Bronchial epithelial cell (primary cell): Measurements from ENCODE around the gene VAV3. TPM values are rescaled to one million over a fixed set of nuclear protein-coding genes. Genes with fewer than 3 reads are reported as not detected.

ENCODE experiments used
- DNase-seq: peaks from one replicate; pipeline ENCODE4 v3.0.0-alpha.2; 2010; ENCODE audit warnings: low read depth
- FAIRE-seq: peaks from 2 replicates; lab custom pipeline; 2011; peaks lifted over from hg19 to GRCh38; lab: Jason Lieb, UNC
- H3K27me3 ChIP-seq: 2 replicates; pipeline ENCODE4 v1.5.1; 2011; ENCODE audit warnings: low read length; ENCODE audit not compliant: control insufficient read depth, insufficient read depth
- H3K36me3 ChIP-seq: 2 replicates; pipeline ENCODE4 v1.5.1; 2011; ENCODE audit warnings: low read length; ENCODE audit not compliant: control insufficient read depth, insufficient read depth
- H3K4me3 ChIP-seq: 2 replicates; pipeline ENCODE4 v1.5.1; 2011; ENCODE audit warnings: mild to moderate bottlenecking, low read depth, low read length, control low read depth
- total RNA-seq: library from RNA; depleted of rRNA; stranded (reverse); fragments of >200 nt; gene quantifications from 2 replicates; pipeline ENCODE4 v1.2.1, GENCODE V29; 2014
- TF ChIP-seq, protein P1 (sequence below): IDR thresholded peaks from 2 replicates; pipeline ENCODE4 v1.5.1; 2011; ENCODE audit warnings: mild to moderate bottlenecking, moderate library complexity, low read length, control low read depth, inconsistent platforms; ENCODE audit not compliant: insufficient read depth, severe bottlenecking

VAV3 gene
- total RNA-seq, 1 donor from 2014 or later = 10.5 TPM

DNA sequence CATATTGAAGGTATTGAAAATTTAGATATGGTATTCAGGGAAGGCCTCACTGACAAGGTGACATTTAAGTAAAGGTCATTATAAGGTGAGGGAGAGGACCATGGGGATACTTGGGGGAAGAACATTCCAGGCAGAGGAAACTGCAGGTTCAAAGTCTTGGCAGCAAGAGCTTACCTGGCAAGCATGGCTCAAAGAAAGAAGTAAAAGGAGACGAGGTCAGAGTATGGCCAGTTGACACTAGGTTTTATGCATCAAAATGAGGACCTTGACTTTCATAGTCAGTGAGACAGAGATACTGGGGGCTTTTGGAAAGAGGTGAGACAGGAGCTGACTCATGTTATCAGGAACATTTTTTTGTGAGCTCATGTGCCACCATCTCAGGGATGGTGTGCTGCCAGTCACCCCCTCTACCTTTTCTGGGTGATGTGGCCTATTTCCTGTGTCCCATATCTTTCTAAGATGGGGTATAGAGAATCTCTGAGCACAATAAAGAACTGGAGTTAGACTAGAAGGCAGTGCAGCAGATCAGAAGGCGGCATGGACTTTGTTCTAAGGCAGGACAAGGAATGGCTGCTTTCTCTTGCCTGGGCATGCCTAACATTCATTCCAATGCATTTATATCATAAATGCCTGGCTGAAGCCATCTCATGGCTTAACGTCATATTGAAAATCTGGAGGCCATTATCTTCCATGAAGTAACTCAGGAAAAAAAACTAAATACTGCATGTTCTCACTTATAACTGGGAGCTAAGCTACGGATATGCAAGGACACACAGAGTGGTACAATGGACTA lies 417.4 kb downstream of the VAV3 start:
- Histone ChIP-seq H3K36me3 (no peaks in the 10 kb centered on the region), H3K27me3 (no peaks in the 10 kb centered on the region), H3K4me3 (no peak overlapping the region)
- TF ChIP-seq, protein P1, sequence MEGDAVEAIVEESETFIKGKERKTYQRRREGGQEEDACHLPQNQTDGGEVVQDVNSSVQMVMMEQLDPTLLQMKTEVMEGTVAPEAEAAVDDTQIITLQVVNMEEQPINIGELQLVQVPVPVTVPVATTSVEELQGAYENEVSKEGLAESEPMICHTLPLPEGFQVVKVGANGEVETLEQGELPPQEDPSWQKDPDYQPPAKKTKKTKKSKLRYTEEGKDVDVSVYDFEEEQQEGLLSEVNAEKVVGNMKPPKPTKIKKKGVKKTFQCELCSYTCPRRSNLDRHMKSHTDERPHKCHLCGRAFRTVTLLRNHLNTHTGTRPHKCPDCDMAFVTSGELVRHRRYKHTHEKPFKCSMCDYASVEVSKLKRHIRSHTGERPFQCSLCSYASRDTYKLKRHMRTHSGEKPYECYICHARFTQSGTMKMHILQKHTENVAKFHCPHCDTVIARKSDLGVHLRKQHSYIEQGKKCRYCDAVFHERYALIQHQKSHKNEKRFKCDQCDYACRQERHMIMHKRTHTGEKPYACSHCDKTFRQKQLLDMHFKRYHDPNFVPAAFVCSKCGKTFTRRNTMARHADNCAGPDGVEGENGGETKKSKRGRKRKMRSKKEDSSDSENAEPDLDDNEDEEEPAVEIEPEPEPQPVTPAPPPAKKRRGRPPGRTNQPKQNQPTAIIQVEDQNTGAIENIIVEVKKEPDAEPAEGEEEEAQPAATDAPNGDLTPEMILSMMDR = no peak
- DNase-seq (peak; percentile 91), FAIRE-seq (no peak)

DNA sequence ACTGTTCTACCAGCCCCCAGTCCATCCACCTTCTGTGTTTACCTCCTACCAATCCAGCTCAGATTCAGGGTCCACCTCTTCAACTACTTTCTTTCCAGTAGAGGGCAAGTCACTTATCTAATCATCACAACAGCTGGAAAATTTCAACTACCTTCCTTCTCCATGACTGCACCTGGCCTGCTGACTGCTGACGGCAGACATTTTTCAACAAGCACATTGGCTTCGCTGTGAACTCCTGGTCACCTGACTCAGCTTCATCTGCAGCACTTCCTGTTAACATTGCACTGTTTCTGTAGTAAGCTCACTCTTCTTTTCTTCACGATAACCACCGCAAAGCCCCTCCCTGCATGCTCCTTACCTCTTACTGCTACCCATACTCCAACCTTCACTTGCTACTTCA lies 418.4 kb downstream of the VAV3 start:
- TF ChIP-seq, protein P1 = no peak
- H3K27me3 ChIP-seq = no peaks in the 10 kb centered on the region
- H3K36me3 ChIP-seq = no peaks in the 10 kb centered on the region
- no peak overlapping the region for H3K4me3 ChIP-seq
- DNase-seq (no peak), FAIRE-seq (no peak)

DNA sequence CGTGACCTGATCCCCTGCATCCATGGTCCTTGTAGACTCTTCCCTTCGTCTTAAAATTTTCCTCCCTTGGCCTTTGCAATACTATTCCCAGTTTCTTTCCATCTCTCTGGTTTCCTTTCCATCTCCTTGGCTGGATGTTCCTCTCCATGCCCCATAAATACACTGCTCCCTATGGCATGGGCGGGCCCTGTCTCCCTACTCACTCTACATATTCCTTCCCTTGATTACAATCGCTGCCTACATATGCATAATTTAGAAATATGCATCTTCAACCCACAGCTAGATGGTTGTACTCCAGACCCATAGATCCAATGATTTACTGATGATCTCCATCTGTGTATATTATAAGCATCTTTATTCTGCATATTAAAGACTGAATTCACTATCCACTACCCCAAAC lies 419.1 kb downstream of the VAV3 start:
- Histone ChIP-seq H3K4me3 (no peak overlapping the region), H3K27me3 (no peaks in the 10 kb centered on the region), H3K36me3 (no peaks in the 10 kb centered on the region)
- no peak for FAIRE-seq
- TF ChIP-seq, protein P1 = no peak
- DNase-seq = no peak

DNA sequence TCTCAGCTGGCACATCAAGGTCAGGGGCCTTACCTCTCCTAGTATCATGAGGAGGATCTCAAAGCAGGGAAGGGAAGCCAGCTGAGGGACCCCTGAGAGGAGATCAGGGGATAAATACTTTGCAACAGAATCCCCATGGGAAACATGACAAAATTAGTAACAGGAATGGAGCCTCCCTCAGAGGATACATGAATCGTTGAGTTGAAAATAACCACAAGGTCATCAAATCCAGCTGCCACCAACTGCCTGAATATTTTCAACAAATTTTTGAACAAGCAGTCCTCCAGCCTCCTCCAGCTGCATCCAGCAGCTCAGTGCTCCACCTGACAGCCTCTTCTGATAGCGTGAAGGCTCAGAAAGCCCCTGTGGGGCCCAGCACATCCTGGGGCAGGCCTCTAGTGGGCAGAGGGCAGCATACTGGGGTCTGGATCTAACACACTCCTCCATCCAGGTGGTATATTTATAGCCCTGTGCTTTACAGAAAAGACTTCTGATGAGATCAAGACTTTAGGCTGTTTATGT lies 419.9 kb downstream of the VAV3 start:
- DNase-seq (no peak), FAIRE-seq (no peak)
- Histone ChIP-seq H3K27me3 (no peaks in the 10 kb centered on the region), H3K4me3 (no peak overlapping the region), H3K36me3 (no peaks in the 10 kb centered on the region)
- TF ChIP-seq, protein P1 = no peak

DNA sequence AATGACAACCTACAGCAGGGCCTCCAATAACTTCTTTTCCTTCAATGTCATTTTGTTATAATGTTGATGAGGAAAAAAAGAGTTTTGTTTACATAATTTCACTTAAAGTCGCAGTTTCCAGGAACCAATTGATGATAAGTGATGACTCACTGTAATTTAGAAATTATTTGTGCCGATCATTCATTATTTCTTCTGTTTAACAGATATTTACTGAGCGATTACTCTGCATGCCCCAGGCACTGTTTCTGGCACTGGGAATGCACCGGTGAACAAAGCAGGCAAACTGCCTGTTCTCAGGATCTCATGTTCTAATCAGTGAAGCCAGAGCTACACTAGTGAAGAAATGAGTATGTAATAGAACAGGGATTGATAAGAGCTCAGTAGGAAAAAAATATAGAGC lies 420.7 kb downstream of the VAV3 start:
- FAIRE-seq (no peak), DNase-seq (peak; percentile 75)
- no peaks in the 10 kb centered on the region for H3K27me3 ChIP-seq
- no peaks in the 10 kb centered on the region for H3K36me3 ChIP-seq
- H3K4me3 ChIP-seq = no peak overlapping the region
- TF ChIP-seq, protein P1 = no peak
